DND-41 (cell line): ENCODE measurements around the gene UVRAG.
"Not testable (repeated sequence)": the region's sequence is repeated elsewhere in the genome, so short reads cannot be mapped to it uniquely, and the experiment has no call there.

ENCODE experiments used
- ATAC-seq: fragments of 200-7000 bp; cut with Tn5 transposase; 3 replicates; pipeline ENCODE4 v1.9.1; 2021; ENCODE audit warnings: low read depth; ENCODE audit not compliant: insufficient read depth
- DNase-seq: peaks from one replicate; pipeline ENCODE4 v3.0.0-alpha.2; 2020
- H2AFZ ChIP-seq: 2 replicates; pipeline ENCODE4 v1.6.0; 2012; ENCODE audit warnings: low read depth, low read length
- H3K27ac ChIP-seq: 2 replicates; pipeline ENCODE4 v1.5.1; 2012; ENCODE audit warnings: low read length, inconsistent platforms
- H3K27me3 ChIP-seq: fragments of 200-600 bp; sonication (generic); 2 replicates; pipeline ENCODE4 v1.6.0; 2012; ENCODE audit warnings: low read length, mild to moderate bottlenecking, inconsistent platforms; ENCODE audit not compliant: insufficient read depth, poor library complexity
- H3K36me3 ChIP-seq: 2 replicates; pipeline ENCODE4 v1.5.1; 2012; ENCODE audit warnings: low read length, inconsistent platforms; ENCODE audit not compliant: insufficient read depth
- H3K4me1 ChIP-seq: 2 replicates; pipeline ENCODE4 v1.5.1; 2012; ENCODE audit warnings: mild to moderate bottlenecking, low read length; ENCODE audit not compliant: insufficient read depth
- H3K4me2 ChIP-seq: 2 replicates; pipeline ENCODE4 v1.6.0; 2012; ENCODE audit warnings: mild to moderate bottlenecking, moderate library complexity, low read length, inconsistent platforms; ENCODE audit not compliant: insufficient read depth
- H3K4me3 ChIP-seq, 2 experiments: fragments of 200-600 bp in 1 of 2; shearing (Covaris generic) in 1 of 2; 2 replicates each; pipeline ENCODE4 v1.5.1; 2012 to 2016; ENCODE audit warnings: inconsistent platforms in 2 of 2, low read length in 2 of 2, mild to moderate bottlenecking in 2 of 2, low read depth in 1 of 2, moderate library complexity in 1 of 2
- H3K79me2 ChIP-seq: 2 replicates; pipeline ENCODE4 v1.6.0; 2012; ENCODE audit warnings: low read length, inconsistent platforms; ENCODE audit not compliant: insufficient read depth
- H3K9ac ChIP-seq: 2 replicates; pipeline ENCODE4 v1.6.0; 2012; ENCODE audit warnings: low read depth, mild to moderate bottlenecking, inconsistent platforms, low read length, moderate library complexity
- H3K9me3 ChIP-seq: 2 replicates; pipeline ENCODE4 v1.5.1; 2012; ENCODE audit warnings: low read length, moderate library complexity, mild to moderate bottlenecking, inconsistent platforms; ENCODE audit not compliant: insufficient read depth, severe bottlenecking
- H4K20me1 ChIP-seq: 2 replicates; pipeline ENCODE4 v1.6.0; 2012; ENCODE audit warnings: low read length; ENCODE audit not compliant: insufficient read depth
- CTCF ChIP-seq: IDR thresholded peaks from 2 replicates; pipeline ENCODE4 v1.5.1; 2012; ENCODE audit warnings: borderline replicate concordance, low read length, moderate library complexity, mild to moderate bottlenecking; ENCODE audit not compliant: poor library complexity, severe bottlenecking; ENCODE audit errors: extremely low read depth
- EZH2 ChIP-seq: IDR thresholded peaks from 3 replicates; pipeline ENCODE4 v1.6.1; 2012; ENCODE audit warnings: borderline replicate concordance, low read depth, mild to moderate bottlenecking, moderate library complexity, low read length, inconsistent platforms; ENCODE audit not compliant: severe bottlenecking

Gene UVRAG

GRCh38 chr11:75850787-75851186 is 35.8 kb downstream of the UVRAG start:
- H3K27ac ChIP-seq, result no peak overlapping the region
- no peak overlapping the region for H3K4me2 ChIP-seq
- H3K9me3 ChIP-seq, result no peaks in the 10 kb centered on the region
- DNase-seq, result no peak
- ATAC-seq, result no peak
- TF ChIP-seq CTCF, result no peak
- no peak for TF ChIP-seq EZH2
- no peaks in the 10 kb centered on the region for H3K27me3 ChIP-seq
- no peak overlapping the region for H3K4me3 ChIP-seq
- H2AFZ ChIP-seq, result no peak overlapping the region
- no peaks in the 10 kb centered on the region for H3K4me1 ChIP-seq
- H3K79me2 ChIP-seq, result peaks cover 19% of the 10 kb centered on the region
- peaks cover 11% of the 10 kb centered on the region for H4K20me1 ChIP-seq
- peaks cover 15% of the 10 kb centered on the region; the same call in 1 of the 2 replicates for H3K36me3 ChIP-seq
- H3K9ac ChIP-seq, result no peak overlapping the region

DNA sequence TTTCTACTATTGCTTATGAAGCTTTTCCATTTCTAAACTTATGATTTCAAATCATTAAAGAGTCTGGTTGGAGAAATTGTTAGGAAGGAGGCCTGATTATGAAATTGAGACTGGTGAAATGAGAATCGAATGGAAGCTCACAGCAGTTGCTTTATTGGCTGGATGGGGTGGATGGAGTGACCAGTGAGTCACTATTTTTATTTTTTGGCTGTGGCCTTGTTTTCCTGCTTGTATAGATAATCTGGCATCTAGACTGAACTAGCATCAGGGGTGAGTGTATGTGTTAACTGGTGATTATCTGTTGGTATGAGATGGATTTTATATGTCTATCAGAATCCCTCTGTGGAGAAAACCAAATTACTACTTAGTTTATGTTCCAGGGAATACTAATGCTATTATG is 36.2 kb downstream of the UVRAG start:
- Histone ChIP-seq H2AFZ (no peak overlapping the region), H3K79me2 (peaks cover 19% of the 10 kb centered on the region), H3K36me3 (peaks cover 15% of the 10 kb centered on the region; the same call in 1 of the 2 replicates), H3K9ac (no peak overlapping the region), H3K27ac (no peak overlapping the region), H3K4me2 (no peak overlapping the region), H3K4me3 (no peak overlapping the region), H4K20me1 (peaks cover 11% of the 10 kb centered on the region), H3K4me1 (no peaks in the 10 kb centered on the region), H3K27me3 (no peaks in the 10 kb centered on the region), H3K9me3 (no peaks in the 10 kb centered on the region)
- TF ChIP-seq EZH2, result no peak
- no peak for DNase-seq
- ATAC-seq, result no peak

- Histone ChIP-seq H3K4me1 (no peaks in the 10 kb centered on the region), H4K20me1 (peaks cover 16% of the 10 kb centered on the region), H2AFZ (no peak overlapping the region), H3K36me3 (peaks cover 15% of the 10 kb centered on the region; the same call in 1 of the 2 replicates), H3K27me3 (no peaks in the 10 kb centered on the region), H3K4me3 (no peak overlapping the region), H3K9ac (no peak overlapping the region), H3K4me2 (no peak overlapping the region), H3K27ac (no peak overlapping the region), H3K79me2 (peaks cover 20% of the 10 kb centered on the region), H3K9me3 (no peaks in the 10 kb centered on the region)
- no peak for TF ChIP-seq EZH2
- no peak for TF ChIP-seq CTCF
- ATAC-seq, result no peak
- DNase-seq, result no peak
Measured at GRCh38 chr11:75852406-75853017, 37.5 kb downstream of the UVRAG start.

DNA sequence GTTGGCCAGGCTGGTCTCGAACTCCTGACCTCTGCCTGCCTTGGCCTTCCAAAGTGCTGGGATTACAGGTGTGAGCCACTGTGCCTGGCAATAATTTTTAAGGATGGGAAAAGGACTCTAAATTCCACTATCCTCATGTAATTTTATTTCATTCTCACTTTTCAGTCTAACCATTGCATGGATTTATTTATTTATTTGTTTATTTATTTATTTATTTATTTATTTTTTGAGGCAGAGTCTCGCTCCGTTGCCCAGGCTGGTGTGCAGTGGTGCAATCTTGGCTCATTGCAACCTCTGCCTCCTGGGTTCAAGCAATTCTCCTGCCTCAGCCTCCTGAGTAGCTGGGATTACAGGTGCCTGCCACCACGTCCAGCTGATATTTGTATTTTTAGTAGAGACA is 38.6 kb downstream of the UVRAG start:
- H3K4me3 ChIP-seq, H3K4me2 ChIP-seq, H2AFZ ChIP-seq, DNase-seq, H3K4me1 ChIP-seq, H3K9me3 ChIP-seq, ATAC-seq, H3K9ac ChIP-seq, H3K27ac ChIP-seq, H3K27me3 ChIP-seq: not testable (repeated sequence)
- Histone ChIP-seq H4K20me1 (peaks cover 16% of the 10 kb centered on the region), H3K36me3 (peaks cover 15% of the 10 kb centered on the region; the same call in 1 of the 2 replicates), H3K79me2 (peaks cover 16% of the 10 kb centered on the region)
